Ovary (tissue), 3 donors: ENCODE data around the gene L3MBTL1.

Experiments used
- EP300 ChIP-seq: sonication (generic); formaldehyde crosslinking; IDR thresholded peaks from one replicate; pipeline ENCODE4 v1.6.1; 2017; ENCODE audit warnings: antibody characterized with exemption
- POLR2A ChIP-seq: fragments of 450-650 bp; IDR thresholded peaks from one replicate; pipeline ENCODE4 v1.6.1; 2017; ENCODE audit warnings: antibody characterized with exemption, mild to moderate bottlenecking, moderate library complexity
- TF ChIP-seq, protein P1 (sequence below), 3 donors: fragments of 450-650 bp in 2 of 3; fragments of 200-600 bp in 1 of 3; IDR thresholded peaks; one replicate each; pipeline versions ENCODE4 v1.5.1 to v1.8.0; 2016 to 2022; ENCODE audit warnings: antibody characterized with exemption in 3 of 3, mild to moderate bottlenecking in 1 of 3
- donor health status: DM: no; HTN: no; CAD: no.

- TF ChIP-seq, protein P1, sequence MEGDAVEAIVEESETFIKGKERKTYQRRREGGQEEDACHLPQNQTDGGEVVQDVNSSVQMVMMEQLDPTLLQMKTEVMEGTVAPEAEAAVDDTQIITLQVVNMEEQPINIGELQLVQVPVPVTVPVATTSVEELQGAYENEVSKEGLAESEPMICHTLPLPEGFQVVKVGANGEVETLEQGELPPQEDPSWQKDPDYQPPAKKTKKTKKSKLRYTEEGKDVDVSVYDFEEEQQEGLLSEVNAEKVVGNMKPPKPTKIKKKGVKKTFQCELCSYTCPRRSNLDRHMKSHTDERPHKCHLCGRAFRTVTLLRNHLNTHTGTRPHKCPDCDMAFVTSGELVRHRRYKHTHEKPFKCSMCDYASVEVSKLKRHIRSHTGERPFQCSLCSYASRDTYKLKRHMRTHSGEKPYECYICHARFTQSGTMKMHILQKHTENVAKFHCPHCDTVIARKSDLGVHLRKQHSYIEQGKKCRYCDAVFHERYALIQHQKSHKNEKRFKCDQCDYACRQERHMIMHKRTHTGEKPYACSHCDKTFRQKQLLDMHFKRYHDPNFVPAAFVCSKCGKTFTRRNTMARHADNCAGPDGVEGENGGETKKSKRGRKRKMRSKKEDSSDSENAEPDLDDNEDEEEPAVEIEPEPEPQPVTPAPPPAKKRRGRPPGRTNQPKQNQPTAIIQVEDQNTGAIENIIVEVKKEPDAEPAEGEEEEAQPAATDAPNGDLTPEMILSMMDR (IDR thresholded peaks at IDR 0.05) = no peak
- TF ChIP-seq EP300 (no peak), POLR2A (no peak)
Measured at GRCh38 chr20:43467589-43467988, 39.9 kb upstream of the L3MBTL1 start.
